Breast epithelium (tissue), 4 donors: ENCODE data around the gene FNIP2. TPM values are rescaled to one million over a fixed set of nuclear protein-coding genes. Genes with fewer than 3 reads are reported as not detected.

ENCODE experiments used
- DNase-seq, 2 donors: peaks; one replicate each; pipeline ENCODE4 v3.0.0-alpha.2; 2019; ENCODE audit warnings: low spot score in 2 of 2
- H3K27ac ChIP-seq, 2 donors: fragments of 200-600 bp; sonication (generic) in 1 of 2; one replicate each; pipeline ENCODE4 v1.5.1; 2016 to 2019; ENCODE audit warnings: mild to moderate bottlenecking in 1 of 2
- H3K27me3 ChIP-seq, 2 donors: fragments of 200-600 bp; sonication (generic) in 1 of 2; one replicate each; pipeline versions ENCODE4 v1.5.1 to v1.6.0; 2017 to 2019; ENCODE audit warnings: control low read depth in 1 of 2, mild to moderate bottlenecking in 1 of 2
- H3K36me3 ChIP-seq: fragments of 200-600 bp; one replicate; pipeline ENCODE4 v1.5.1; 2019
- H3K4me1 ChIP-seq, 2 donors: fragments of 200-600 bp; sonication (generic); one replicate each; pipeline ENCODE4 v1.5.1; 2016 to 2019; ENCODE audit warnings: control low read depth in 1 of 2
- H3K4me3 ChIP-seq, 3 donors: fragments of 200-600 bp; sonication (generic); 1 replicate in 2 of 3; 2 replicates in 1 of 3; pipeline ENCODE4 v1.5.1; 2016 to 2019; ENCODE audit warnings: mild to moderate bottlenecking in 3 of 3, moderate library complexity in 2 of 3
- H3K9me3 ChIP-seq, 2 donors: fragments of 200-600 bp; sonication (generic) in 1 of 2; one replicate each; pipeline ENCODE4 v1.5.1; 2016 to 2019; ENCODE audit warnings: control low read depth in 1 of 2
- POLR2A ChIP-seq: fragments of 450-650 bp; IDR thresholded peaks from one replicate; pipeline ENCODE4 v1.6.1; 2016; ENCODE audit warnings: antibody characterized with exemption, mild to moderate bottlenecking, moderate library complexity
- POLR2AphosphoS5 ChIP-seq, 3 donors: sonication (generic); formaldehyde crosslinking; IDR thresholded peaks; one replicate each; pipeline ENCODE4 v1.6.1; 2017; ENCODE audit warnings: antibody characterized with exemption in 3 of 3
- intact Hi-C: fragments of 100-400 bp; cut with DNase I; formaldehyde crosslinking; loops from one replicate; pipeline ENCODE4 v1.15.1; 2023; ENCODE audit warnings: low total_unique reads
- total RNA-seq, 3 donors: library from RNA; depleted of rRNA; stranded (reverse); fragments of >200 nt; gene quantifications; one replicate each; pipeline ENCODE4 v1.1.0, GENCODE V29; 2016
- TF ChIP-seq, protein P1 (sequence below), 3 donors: fragments of 450-650 bp; IDR thresholded peaks; one replicate each; pipeline ENCODE4 v1.5.1; 2016 to 2017; ENCODE audit warnings: antibody characterized with exemption in 3 of 3, mild to moderate bottlenecking in 3 of 3, moderate library complexity in 3 of 3

The FNIP2 gene
- total RNA-seq, 3 donors from 2014 or later = 40.3 to 70.4 (median 55.2) TPM

GRCh38 chr4:158786121-158786601, 17.3 kb downstream of the FNIP2 start:
- Histone ChIP-seq H3K27me3 (no peaks in the 10 kb centered on the region), H3K36me3 (no peaks in the 10 kb centered on the region), H3K4me1 (peaks cover 0 to 9% of the 10 kb centered on the region in 2 donors), H3K27ac (peak overlapping the region in 1 of 2 donors; percentile 41), H3K9me3 (no peaks in the 10 kb centered on the region), H3K4me3 (no peak overlapping the region)
- no peak for DNase-seq
- TF ChIP-seq POLR2AphosphoS5 (IDR thresholded peaks at IDR 0.05) (no peak), POLR2A (no peak)
- TF ChIP-seq, protein P1, sequence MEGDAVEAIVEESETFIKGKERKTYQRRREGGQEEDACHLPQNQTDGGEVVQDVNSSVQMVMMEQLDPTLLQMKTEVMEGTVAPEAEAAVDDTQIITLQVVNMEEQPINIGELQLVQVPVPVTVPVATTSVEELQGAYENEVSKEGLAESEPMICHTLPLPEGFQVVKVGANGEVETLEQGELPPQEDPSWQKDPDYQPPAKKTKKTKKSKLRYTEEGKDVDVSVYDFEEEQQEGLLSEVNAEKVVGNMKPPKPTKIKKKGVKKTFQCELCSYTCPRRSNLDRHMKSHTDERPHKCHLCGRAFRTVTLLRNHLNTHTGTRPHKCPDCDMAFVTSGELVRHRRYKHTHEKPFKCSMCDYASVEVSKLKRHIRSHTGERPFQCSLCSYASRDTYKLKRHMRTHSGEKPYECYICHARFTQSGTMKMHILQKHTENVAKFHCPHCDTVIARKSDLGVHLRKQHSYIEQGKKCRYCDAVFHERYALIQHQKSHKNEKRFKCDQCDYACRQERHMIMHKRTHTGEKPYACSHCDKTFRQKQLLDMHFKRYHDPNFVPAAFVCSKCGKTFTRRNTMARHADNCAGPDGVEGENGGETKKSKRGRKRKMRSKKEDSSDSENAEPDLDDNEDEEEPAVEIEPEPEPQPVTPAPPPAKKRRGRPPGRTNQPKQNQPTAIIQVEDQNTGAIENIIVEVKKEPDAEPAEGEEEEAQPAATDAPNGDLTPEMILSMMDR (IDR thresholded peaks at IDR 0.05) = no peak
- intact Hi-C loops = no loop called here

- intact Hi-C loops = no loop called here
- Histone ChIP-seq H3K27me3 (no peaks in the 10 kb centered on the region), H3K9me3 (no peaks in the 10 kb centered on the region), H3K36me3 (no peaks in the 10 kb centered on the region), H3K27ac (no peak overlapping the region), H3K4me1 (peaks cover 0 to 9% of the 10 kb centered on the region in 2 donors), H3K4me3 (no peak overlapping the region)
- no peak for DNase-seq
- TF ChIP-seq, protein P1 (IDR thresholded peaks at IDR 0.05) = no peak
- TF ChIP-seq POLR2AphosphoS5 (IDR thresholded peaks at IDR 0.05) (no peak), POLR2A (no peak)
Observed at GRCh38 chr4:158786955-158787354, 18.1 kb downstream of the FNIP2 start.

DNA sequence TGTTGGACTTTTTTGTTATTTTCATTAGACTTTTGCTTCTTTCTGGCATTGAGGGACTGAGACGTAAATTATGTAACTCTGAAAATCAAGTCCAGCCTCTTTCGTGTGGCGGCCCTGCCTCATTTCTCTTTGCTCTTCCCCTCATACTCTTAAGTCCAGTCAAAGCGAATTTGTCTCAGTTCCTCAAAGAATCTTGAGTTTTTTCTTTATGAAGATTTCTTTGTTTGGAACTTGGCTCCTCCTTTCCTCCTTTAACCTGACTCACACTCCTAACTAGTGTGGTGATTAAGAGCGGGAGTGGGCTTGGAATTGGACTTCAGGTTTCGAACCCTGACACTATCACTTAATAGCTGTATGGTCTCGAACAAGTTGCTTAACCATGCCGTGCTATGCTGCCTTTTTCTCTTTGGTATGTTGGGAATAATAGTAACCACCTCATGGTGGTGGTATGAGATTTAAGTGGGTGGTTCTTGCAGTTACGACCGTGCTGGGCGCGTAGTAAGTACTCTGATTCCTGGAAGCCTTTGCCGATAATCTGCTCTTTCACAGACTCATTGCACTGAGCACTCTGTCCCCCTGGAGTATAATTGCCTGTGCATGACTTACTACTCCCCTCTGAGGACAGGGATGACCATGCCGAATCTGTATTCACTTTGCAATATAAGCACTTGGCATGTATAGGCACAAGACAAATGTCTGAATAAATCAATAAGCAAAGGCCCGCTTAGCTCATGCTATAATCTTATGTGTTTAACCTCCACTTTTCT, 19.1 kb downstream of the FNIP2 start:
- no peak overlapping the region for H3K4me3 ChIP-seq
- H3K36me3 ChIP-seq = no peaks in the 10 kb centered on the region
- H3K27ac ChIP-seq = no peak overlapping the region
- peaks cover 0 to 9% of the 10 kb centered on the region in 2 donors for H3K4me1 ChIP-seq
- TF ChIP-seq POLR2AphosphoS5 (IDR thresholded peaks at IDR 0.05) = no peak
- no peak for TF ChIP-seq POLR2A
- TF ChIP-seq, protein P1 (IDR thresholded peaks at IDR 0.05) = no peak
- no peak for DNase-seq
- intact Hi-C loops = no loop called here
- no peaks in the 10 kb centered on the region for H3K9me3 ChIP-seq
- H3K27me3 ChIP-seq = no peaks in the 10 kb centered on the region

- Histone ChIP-seq H3K36me3 (no peaks in the 10 kb centered on the region), H3K4me1 (peaks cover 0 to 9% of the 10 kb centered on the region in 2 donors), H3K9me3 (no peaks in the 10 kb centered on the region), H3K27ac (no peak overlapping the region), H3K27me3 (no peaks in the 10 kb centered on the region), H3K4me3 (no peak overlapping the region)
- intact Hi-C loops = no loop called here
- TF ChIP-seq POLR2A (no peak), POLR2AphosphoS5 (IDR thresholded peaks at IDR 0.05) (no peak)
- TF ChIP-seq, protein P1 (IDR thresholded peaks at IDR 0.05) = no peak
- DNase-seq = no peak
Observed at GRCh38 chr4:158788516-158788915, 19.7 kb downstream of the FNIP2 start.

GRCh38 chr4:158789853-158790252, 21.0 kb downstream of the FNIP2 start:
- no peak for TF ChIP-seq POLR2AphosphoS5 (IDR thresholded peaks at IDR 0.05)
- TF ChIP-seq, protein P1 (IDR thresholded peaks at IDR 0.05) = no peak
- no peak for TF ChIP-seq POLR2A
- Histone ChIP-seq H3K9me3 (no peaks in the 10 kb centered on the region), H3K36me3 (no peaks in the 10 kb centered on the region), H3K27ac (no peak overlapping the region), H3K4me1 (peaks cover 0 to 9% of the 10 kb centered on the region in 2 donors), H3K27me3 (no peaks in the 10 kb centered on the region), H3K4me3 (no peak overlapping the region)
- DNase-seq = no peak
- intact Hi-C loops = no loop called here
